GM23248 (cell line): ENCODE measurements around the gene SLC15A4. TPM values are rescaled to one million over a fixed set of nuclear protein-coding genes. Genes with fewer than 3 reads are reported as not detected.

ENCODE experiments used
- DNase-seq: peaks from one replicate; pipeline ENCODE4 v3.0.0-alpha.2; 2015
- H2AFZ ChIP-seq: fragments of 200-600 bp; sonication (generic); 2 replicates; pipeline ENCODE4 v1.6.1; 2016; ENCODE audit warnings: antibody characterized with exemption
- H3F3A ChIP-seq: fragments of 200-600 bp; sonication (generic); 2 replicates; pipeline ENCODE4 v1.6.1; 2016; ENCODE audit warnings: mild to moderate bottlenecking, antibody characterized with exemption, mixed run types; ENCODE audit not compliant: insufficient read depth
- H3K27ac ChIP-seq: fragments of 200-600 bp; sonication (generic); 2 replicates; pipeline ENCODE4 v1.5.1; 2016; ENCODE audit warnings: mild to moderate bottlenecking
- H3K27me3 ChIP-seq: fragments of 200-600 bp; sonication (generic); replicated peaks from 2 replicates; pipeline ENCODE4 v1.6.1; 2016; ENCODE audit warnings: mild to moderate bottlenecking; ENCODE audit not compliant: insufficient read depth
- H3K36me3 ChIP-seq: fragments of 200-600 bp; sonication (generic); 2 replicates; pipeline ENCODE4 v1.6.1; 2016; ENCODE audit warnings: low read depth, mild to moderate bottlenecking
- H3K4me1 ChIP-seq: fragments of 200-600 bp; sonication (generic); 2 replicates; pipeline ENCODE4 v1.6.1; 2016; ENCODE audit warnings: mild to moderate bottlenecking; ENCODE audit not compliant: insufficient read depth
- H3K4me2 ChIP-seq: fragments of 200-600 bp; sonication (generic); one replicate; pipeline ENCODE4 v1.6.1; 2016; ENCODE audit warnings: mild to moderate bottlenecking; ENCODE audit not compliant: unreplicated experiment
- H3K4me3 ChIP-seq: fragments of 200-600 bp; sonication (generic); 2 replicates; pipeline ENCODE4 v1.5.1; 2016; ENCODE audit warnings: mild to moderate bottlenecking
- H3K79me2 ChIP-seq: fragments of 200-600 bp; sonication (generic); 2 replicates; pipeline ENCODE4 v1.6.1; 2016; ENCODE audit warnings: mild to moderate bottlenecking; ENCODE audit not compliant: insufficient read depth
- H3K9ac ChIP-seq: fragments of 200-600 bp; sonication (generic); 2 replicates; pipeline ENCODE4 v1.6.1; 2016; ENCODE audit warnings: mild to moderate bottlenecking
- H3K9me2 ChIP-seq: fragments of 200-600 bp; sonication (generic); 2 replicates; pipeline ENCODE4 v1.6.1; 2016; ENCODE audit warnings: mixed run types, mild to moderate bottlenecking, moderate library complexity; ENCODE audit not compliant: insufficient read depth
- H3K9me3 ChIP-seq: fragments of 200-600 bp; sonication (generic); one replicate; pipeline ENCODE4 v1.6.1; 2017; ENCODE audit warnings: low read depth
- H4K20me1 ChIP-seq: fragments of 200-600 bp; sonication (generic); 2 replicates; pipeline ENCODE4 v1.6.0; 2016; ENCODE audit not compliant: insufficient read depth
- EZH2 ChIP-seq: fragments of 200-600 bp; sonication (generic); IDR thresholded peaks from 2 replicates; pipeline ENCODE4 v1.6.1; 2018; ENCODE audit warnings: antibody characterized with exemption, mild to moderate bottlenecking; ENCODE audit not compliant: insufficient read depth, poor library complexity, severe bottlenecking
- EZH2phosphoT487 ChIP-seq: fragments of 200-600 bp; sonication (generic); IDR thresholded peaks from 2 replicates; pipeline ENCODE4 v1.6.1; 2018; ENCODE audit warnings: antibody characterized with exemption, moderate library complexity, mild to moderate bottlenecking, low read depth; ENCODE audit not compliant: insufficient read depth
- WGBS, 2 experiments: methylation state at CpG; one replicate each; pipeline ENCODE4 v1.1.6; 2015 to 2017; ENCODE audit warnings: low lambda C conversion rate in 2 of 2, low coverage in 1 of 2; ENCODE audit errors: missing lambda C conversion rate in 2 of 2; 5-methylcytosine and 5-hydroxymethylcytosine counted together
- in situ Hi-C: fragments of 300-500 bp; cut with MboI; formaldehyde crosslinking; loops from 2 replicates; pipeline ENCODE4 v1.15.0; 2020
- polyA plus RNA-seq: library from polyadenylated mRNA; unstranded; fragments of >200 nt; fragmentation: Nextera tagmentation; extraction: Ambion mirVana; gene quantifications from 2 replicates; pipeline ENCODE4 v1.2.1, GENCODE V29; 2016
- total RNA-seq: library from RNA; depleted of rRNA; stranded (reverse); fragments of >200 nt; shearing (Covaris generic); gene quantifications from 2 replicates; pipeline ENCODE4 v1.2.3, GENCODE V29; 2014

Gene SLC15A4
- total and polyA plus RNA-seq, 2 experiments from 2014 or later, result 5.7 to 50.3 TPM

DNA sequence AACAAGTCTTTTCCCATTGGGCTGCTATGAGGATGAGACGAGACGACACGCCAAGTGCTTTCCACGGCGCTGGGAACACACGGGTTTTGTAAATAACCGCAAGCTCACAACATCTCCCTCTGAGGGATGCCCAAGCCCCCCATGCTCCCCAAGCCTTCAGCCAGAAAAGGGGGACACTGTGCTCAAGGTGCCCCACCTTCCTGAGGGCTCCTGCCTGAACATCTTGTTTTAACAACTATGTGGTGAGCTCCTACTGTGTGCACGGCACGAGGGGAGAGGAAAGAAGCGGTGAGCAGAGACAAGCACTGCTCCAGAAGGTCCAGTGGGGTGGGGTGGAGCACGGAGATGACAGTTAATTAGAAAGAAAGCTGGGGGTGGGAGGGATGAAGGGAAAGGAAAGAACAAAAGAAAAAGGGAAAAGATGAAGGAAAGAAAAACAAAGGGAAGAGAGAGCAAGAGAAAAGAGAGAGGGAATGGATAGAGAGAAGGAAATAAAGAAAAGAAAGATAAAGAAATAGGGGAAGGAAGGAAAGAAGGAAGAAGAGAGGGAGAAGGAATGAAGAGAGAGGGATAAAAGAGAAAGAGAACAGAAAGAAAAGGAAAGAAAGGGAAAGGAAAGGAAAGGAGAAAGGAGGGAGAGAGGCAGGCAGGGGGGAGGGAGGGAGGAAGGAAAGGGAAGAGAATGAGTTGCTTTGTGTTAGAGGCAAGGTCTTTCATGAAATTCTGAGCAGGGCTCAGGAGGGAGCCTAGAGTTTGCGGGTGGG, 56.8 kb downstream of the SLC15A4 start:
- no peak overlapping the region for H3K4me2 ChIP-seq
- H3F3A ChIP-seq, result no peaks in the 10 kb centered on the region
- H3K4me3 ChIP-seq, result no peak overlapping the region
- no peak overlapping the region for H3K9ac ChIP-seq
- no peak overlapping the region for H2AFZ ChIP-seq
- H3K4me1 ChIP-seq, result no peaks in the 10 kb centered on the region
- H4K20me1 ChIP-seq, result no peaks in the 10 kb centered on the region
- no peak overlapping the region for H3K27ac ChIP-seq
- in situ Hi-C loops, result no loop called here
- WGBS, 2 experiments, result 15 to 21% methylated on average over 12 of the region's 12 CpGs
- peaks cover 10% of the 10 kb centered on the region for H3K27me3 ChIP-seq
- no peaks in the 10 kb centered on the region for H3K79me2 ChIP-seq
- no peak for TF ChIP-seq EZH2phosphoT487
- no peak for TF ChIP-seq EZH2
- H3K36me3 ChIP-seq, result no peaks in the 10 kb centered on the region
- no peaks in the 10 kb centered on the region for H3K9me3 ChIP-seq
- no peak for DNase-seq
- H3K9me2 ChIP-seq, result no peaks in the 10 kb centered on the region

DNA sequence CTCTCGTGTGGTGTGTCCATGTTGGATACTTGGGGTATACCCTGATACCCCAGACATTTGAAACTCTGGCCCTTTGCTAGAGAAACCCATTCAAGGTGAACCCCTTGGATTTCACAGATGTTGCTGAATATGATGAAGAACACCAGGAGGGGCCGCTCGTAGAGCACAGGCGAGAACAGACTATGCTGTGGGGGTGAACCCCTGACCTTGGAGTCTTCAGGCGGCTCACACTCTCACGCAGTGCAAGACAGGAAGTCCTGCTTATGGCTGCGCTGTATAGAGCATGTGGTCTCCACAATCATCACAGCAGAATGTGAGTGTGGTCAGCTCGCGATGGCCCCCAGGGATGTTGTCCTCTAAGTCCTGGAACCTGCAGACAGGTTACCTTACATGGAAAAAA, 60.4 kb downstream of the SLC15A4 start:
- Histone ChIP-seq H3K27me3 (peaks cover 10% of the 10 kb centered on the region), H4K20me1 (no peaks in the 10 kb centered on the region), H3K36me3 (no peaks in the 10 kb centered on the region), H3K27ac (no peak overlapping the region), H3K4me2 (no peak overlapping the region), H3K79me2 (no peaks in the 10 kb centered on the region), H3K9me2 (no peaks in the 10 kb centered on the region), H3K4me1 (no peaks in the 10 kb centered on the region), H3K4me3 (no peak overlapping the region), H2AFZ (no peak overlapping the region), H3K9me3 (no peaks in the 10 kb centered on the region), H3F3A (no peaks in the 10 kb centered on the region), H3K9ac (no peak overlapping the region)
- no peak for DNase-seq
- in situ Hi-C loops, result no loop called here
- 25 to 34% methylated on average over 9 of the region's 9 CpGs for WGBS, 2 experiments
- no peak for TF ChIP-seq EZH2phosphoT487
- no peak for TF ChIP-seq EZH2

DNA sequence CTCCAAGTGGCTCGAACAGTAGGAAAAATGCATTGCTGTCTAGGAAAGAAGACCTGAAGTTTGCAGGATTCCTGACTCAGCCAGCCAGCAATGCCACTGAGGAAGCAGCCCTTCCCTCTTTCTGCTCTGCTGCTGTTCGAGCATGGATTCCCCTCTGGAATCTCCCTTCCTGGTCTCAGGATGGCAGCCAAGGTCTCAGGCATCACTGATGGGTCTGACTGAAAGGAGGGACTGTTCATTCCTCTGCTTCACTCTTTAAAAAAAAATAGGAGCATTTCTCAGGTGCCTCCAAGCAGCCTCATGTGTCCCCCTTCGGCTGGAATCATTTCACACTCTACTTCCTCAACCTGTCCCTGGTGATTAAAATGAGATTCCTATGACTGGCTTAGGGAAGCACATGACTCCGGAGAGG, 62.4 kb downstream of the SLC15A4 start:
- H2AFZ ChIP-seq, result no peak overlapping the region
- WGBS, 2 experiments, result 10 to 16% methylated on average over 4 of the region's 4 CpGs
- in situ Hi-C loops, result no loop called here
- no peaks in the 10 kb centered on the region for H3K4me1 ChIP-seq
- no peaks in the 10 kb centered on the region for H3K9me3 ChIP-seq
- H3K27me3 ChIP-seq, result no peaks in the 10 kb centered on the region
- no peaks in the 10 kb centered on the region for H3K79me2 ChIP-seq
- no peak overlapping the region for H3K4me3 ChIP-seq
- no peak overlapping the region for H3K9ac ChIP-seq
- no peaks in the 10 kb centered on the region for H3K36me3 ChIP-seq
- H3K27ac ChIP-seq, result no peak overlapping the region
- DNase-seq, result no peak
- no peak overlapping the region for H3K4me2 ChIP-seq
- no peaks in the 10 kb centered on the region for H3F3A ChIP-seq
- H4K20me1 ChIP-seq, result no peaks in the 10 kb centered on the region
- no peaks in the 10 kb centered on the region for H3K9me2 ChIP-seq
- TF ChIP-seq EZH2phosphoT487 (no peak), EZH2 (no peak)

DNA sequence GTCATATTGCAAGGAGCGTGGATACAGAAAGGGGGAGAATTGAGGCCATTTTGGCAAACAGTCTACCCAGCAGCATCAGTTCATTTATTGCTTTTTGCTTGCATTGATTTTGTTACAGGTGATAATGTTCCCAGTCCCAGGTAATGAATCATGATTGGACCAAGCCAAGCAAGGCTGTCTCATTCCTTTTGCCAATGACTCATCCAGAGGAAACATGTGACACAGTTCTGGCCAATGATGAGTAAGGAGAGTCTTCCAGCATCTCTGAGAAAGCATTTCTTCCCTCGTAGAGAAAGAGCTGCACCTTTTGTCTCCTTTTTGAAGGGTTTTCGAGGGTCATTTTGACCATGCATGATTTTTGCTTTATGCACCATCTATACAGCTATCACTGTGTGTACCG, 68.2 kb downstream of the SLC15A4 start:
- no peak overlapping the region for H3K4me3 ChIP-seq
- H3K27ac ChIP-seq, result no peak overlapping the region
- H3K36me3 ChIP-seq, result no peaks in the 10 kb centered on the region
- no peak overlapping the region for H2AFZ ChIP-seq
- WGBS, 2 experiments, result 22 to 30% methylated on average over 4 of the region's 4 CpGs
- TF ChIP-seq EZH2, result no peak
- TF ChIP-seq EZH2phosphoT487, result no peak
- H3K9me3 ChIP-seq, result no peaks in the 10 kb centered on the region
- H4K20me1 ChIP-seq, result no peaks in the 10 kb centered on the region
- in situ Hi-C loops, result no loop called here
- DNase-seq, result no peak
- no peaks in the 10 kb centered on the region for H3K4me1 ChIP-seq
- H3K4me2 ChIP-seq, result no peak overlapping the region
- no peak overlapping the region for H3K9ac ChIP-seq
- no peaks in the 10 kb centered on the region for H3K9me2 ChIP-seq
- H3K79me2 ChIP-seq, result no peaks in the 10 kb centered on the region
- H3F3A ChIP-seq, result no peaks in the 10 kb centered on the region
- H3K27me3 ChIP-seq, result no peaks in the 10 kb centered on the region
